ENCODE measurements around the gene WDR27.

WDR27 gene

DNA sequence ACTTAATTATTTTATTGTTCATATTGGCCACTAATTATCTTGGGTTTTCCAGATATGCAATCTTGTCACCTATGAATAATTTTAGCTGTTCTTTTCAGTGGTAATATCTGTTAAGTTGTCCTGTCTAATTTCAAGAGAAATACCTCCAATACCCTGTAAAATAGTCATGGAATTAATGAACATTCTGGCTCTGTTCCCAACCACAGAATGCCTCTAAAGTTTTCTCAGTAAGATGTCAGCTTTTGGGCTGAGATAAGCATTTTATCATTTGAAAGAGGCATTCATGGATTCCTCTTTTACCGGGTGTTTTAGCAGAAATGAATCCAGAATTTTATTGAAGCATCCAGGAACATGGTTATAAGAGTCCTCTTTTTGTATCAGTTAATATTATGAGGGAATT, 109.3 kb downstream of the WDR27 start:
- DNase-seq (ENCODE audit: low spot score), result no peak

DNA sequence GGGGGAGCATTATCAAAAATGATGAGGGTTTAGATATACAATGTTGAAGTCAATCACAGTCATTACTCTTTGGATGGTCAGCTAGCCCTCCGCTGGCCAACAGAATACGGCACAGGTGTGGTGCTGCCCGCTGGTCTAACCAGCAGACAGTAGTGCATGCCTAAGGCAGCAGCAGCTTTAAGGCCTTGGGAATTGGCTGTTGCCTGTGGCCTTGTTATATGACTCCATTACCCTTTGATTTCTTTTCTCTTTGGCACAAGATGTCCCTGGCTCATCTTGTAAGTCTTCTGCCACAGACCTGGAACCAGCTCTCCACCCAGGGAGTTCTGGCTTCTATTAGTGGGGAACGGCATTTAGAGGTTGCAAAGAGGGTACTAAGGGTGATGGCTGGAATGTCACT, 110.2 kb downstream of the WDR27 start:
- DNase-seq (ENCODE audit: low spot score), result no peak

DNA sequence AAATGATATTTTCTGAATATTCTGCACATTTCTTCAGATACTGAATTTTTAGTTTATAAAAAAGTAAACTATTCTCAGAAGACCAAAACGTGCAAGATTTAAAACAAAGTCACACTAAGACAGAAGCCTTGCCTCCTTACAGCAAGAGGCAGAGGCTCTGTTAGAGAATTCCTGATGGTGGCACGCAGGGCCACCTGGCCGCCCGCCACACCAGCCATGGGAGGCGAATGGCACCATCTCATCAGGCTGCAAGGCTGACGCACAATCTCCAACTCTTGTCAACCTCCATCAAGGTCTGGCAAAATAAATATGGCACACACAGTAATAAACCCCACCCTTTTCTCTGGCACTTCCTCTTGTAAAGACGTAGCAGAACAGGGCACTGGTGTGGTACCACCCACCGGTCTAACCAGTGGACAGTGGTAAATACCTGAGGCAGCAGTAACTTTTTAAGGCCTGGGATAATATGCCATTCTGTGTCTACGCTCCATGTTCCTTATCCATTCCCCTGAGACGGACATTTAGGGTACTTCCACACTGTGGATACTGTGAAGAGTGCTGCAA, 111.4 kb downstream of the WDR27 start:
- no peak for DNase-seq (ENCODE audit: low spot score)

DNA sequence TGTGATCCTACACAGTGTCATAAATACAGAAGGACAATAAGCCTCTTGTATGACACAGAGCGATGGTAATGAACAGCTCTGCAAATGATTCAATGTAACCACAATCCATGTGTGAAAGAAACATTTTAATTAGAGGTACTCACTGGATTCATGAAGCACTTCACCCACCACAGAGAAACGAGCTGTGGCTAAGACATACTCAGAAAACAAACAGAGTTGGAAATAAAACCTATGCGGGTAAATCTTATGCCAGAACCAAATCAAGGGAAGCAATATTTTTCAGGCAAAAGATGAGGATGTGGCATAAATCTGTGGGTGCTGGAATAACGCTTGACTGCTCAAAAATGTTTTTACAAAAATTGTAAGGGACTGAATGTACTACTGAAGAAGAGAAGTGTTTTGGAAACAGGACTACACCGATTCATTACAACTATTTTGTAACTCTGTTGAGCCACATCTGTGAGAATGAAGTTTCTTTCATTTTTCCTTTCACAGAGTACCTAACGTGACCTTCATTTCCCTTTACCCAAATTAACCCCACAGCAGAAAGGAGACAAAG, 112.1 kb downstream of the WDR27 start:
- DNase-seq (ENCODE audit: low spot score), result no peak

DNA sequence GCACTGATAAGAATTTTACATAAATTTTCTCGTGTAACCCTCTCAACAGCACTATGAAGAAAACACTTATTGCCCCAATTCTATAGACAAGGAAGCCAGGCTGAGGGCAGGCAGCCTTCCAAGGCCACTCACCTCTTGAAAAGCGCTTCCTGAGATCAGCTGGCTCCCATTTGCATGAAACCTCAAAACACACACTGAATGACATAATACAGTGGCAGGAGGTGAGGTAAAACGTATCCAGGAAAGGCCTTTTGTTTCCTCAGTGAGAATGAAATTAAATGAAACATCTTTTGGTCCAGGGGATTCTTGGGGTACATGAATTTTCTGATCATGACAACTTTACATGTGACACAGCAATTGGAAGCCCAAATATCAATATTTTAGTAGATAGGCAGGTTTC, 112.5 kb downstream of the WDR27 start:
- no peak for DNase-seq (ENCODE audit: low spot score)

DNA sequence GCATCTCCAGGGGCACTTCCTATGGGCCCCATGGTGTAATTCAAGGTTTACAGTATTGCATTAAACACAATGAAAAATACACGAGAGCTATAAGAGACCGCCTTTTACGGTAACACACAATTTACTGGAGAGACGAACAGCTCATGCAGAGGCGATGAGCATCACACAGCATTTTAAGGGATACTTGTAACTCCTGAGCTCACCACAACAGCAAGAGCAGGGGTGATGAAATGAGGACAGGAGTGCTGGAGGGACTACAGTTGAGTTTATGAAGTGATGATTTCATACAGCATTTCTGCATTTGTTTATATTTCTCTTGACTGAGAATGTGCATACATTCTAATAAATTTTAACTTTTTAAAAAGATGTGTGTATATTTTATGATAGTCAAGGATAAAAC, 113.9 kb downstream of the WDR27 start:
- no peak for DNase-seq (ENCODE audit: low spot score)

DNA sequence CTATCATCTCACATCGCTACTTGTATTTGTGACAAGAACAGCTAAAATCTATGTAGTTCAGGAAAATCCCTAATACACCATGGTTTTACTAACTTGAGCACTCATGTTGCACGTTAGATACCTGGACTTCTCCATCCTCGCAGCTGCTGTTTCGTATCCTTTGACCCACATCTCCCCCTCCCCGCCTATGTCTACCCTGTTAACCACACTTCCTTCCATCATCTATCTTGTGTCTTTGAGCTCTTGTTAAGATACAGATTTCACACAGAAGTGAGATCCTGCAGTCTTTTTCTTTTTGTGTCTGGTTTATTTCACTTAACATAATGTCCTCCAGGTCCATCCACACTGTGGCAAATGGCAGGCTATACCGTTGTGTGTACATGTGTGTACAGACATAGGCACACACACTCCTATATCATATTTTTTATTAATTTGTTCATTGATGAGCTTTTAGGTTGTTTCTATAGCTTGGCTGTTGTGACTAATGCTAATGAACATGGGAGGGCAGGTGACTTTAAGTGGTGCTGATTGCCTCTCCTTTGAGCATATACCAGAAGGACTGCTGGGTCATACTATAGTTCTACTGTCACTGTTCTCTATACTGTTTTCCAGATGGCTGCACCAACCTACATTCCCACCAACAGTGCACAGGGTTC, 117.8 kb downstream of the WDR27 start:
- DNase-seq (ENCODE audit: low spot score), result no peak

DNA sequence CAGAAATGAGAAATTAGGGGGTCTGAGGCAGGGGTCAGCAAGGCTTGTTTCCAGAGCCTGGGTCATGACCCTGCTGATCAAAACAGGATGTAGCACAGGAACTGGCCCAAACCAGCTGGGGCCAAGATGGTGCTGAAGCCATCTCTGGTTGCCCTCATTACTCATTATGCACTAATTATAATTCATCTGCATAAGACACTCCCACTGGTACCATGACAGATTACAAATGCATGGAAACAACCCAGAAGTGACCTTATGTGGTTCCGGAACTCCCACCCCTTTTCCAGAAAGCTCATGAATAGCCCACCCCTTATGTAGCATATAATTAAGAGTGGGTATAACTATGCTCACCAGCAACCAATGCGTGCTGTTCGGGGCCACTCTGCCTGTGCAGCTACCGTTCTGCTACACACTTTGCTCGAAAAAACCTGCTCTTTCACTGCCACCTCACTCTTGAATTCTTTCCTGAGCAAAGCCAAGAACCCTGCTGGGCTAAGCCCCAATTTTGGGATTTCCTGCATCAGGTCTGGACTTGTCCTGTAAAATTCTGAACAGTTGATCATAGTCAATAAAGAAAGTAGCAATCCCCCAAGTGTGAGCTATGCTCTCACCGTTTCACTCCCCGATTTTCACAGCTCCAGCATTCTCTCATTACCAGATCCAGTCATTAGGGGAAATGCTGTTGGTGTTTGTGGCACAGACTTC, 122.3 kb downstream of the WDR27 start:
- no peak for DNase-seq (ENCODE audit: low spot score)

DNA sequence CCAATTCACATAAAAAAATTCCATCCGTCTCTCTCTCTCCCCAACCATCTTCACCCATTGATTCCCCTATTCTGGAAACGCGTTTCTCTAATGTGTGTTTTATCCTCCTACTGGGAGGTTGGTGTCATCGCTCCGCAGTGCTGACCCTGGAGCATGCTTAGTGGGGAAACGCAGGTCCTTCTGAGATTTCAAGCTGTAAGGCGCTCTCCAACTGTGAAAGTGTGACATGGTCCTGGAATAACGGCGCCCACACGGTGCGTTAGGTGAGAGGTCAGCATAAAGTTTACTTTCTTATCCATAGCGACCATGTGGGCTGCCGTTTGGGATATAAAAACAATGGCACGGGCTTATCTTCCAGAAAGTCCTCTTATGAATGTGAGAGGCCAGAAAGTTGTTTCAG, 123.9 kb downstream of the WDR27 start:
- DNase-seq (ENCODE audit: low spot score), result no peak

DNA sequence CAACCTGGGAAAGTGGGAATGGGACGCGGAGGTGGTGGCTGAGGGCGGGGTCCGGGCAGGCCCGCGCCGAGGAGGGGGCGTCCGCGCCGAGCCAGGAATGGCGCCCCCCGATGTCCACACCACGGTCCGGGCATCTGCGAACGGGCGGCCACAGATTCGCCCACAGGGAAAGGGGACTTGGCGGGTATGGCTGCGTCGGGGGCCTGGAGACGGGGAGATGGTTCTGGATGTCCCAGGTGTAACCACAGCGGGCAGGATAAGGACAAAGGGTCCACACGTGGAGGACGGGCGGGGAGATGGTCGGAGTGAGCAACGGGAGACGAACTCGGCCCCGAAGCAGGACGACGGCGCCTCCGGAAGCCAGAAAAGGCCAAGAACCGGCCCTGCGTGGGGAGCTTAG, 124.6 kb downstream of the WDR27 start:
- no peak for DNase-seq (ENCODE audit: low spot score)

DNA sequence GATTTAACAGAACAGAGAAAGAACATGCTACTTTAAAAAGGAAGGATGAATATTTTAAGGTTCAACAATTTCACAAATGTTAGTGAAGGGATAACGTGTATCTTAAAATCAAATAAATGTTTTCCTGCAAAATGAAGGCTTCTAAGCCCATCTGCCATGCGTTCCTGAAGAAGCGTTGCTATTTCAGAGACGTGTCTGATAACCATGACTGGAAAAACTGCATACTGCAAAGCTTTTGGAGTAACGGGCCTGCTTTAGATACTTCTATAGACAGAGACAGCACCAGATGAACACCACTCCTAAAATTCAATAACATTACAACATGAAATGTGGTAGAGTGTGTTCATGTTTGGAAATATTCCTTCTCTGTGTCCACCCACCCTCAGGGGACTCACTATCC, 126.0 kb downstream of the WDR27 start:
- no peak for DNase-seq (ENCODE audit: low spot score)

DNA sequence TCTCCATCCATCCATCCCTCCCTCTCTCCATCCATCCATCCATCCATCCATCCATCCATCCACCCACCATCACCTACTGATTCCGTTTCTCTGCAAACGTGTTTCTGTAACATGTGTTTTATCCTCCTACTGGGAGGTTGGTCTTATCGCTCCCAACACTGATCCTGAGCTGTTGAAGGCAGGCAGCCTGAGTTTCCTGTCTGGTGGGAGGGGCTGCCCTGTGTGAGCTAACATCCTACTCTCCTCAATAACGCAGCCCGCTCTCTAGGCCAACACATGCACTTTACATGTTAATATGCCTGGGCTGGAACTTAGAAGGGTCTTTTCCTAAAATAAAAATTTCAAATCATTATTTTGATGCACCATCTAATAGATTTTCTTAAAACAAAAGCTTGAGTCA, 126.5 kb downstream of the WDR27 start:
- DNase-seq (ENCODE audit: low spot score), result no peak

DNA sequence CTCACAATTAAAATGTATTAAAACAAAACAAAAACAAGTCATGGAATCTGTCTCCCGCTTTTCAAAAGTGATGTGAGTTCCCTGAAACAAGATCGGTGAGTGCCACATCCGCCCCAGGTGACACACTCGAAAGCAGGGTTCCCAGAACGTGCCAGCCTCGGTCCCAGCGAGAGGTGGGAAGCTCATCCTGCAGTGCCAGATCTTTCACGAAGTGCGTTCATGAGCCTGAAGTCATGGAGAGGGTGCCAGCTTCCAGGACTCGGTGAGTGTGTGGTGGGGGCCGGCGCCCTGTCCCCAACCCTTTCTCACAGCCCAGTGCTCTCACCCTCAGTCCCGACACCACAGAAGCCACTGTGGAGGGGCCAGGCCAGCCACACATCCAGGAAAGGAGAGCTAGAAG, 127.4 kb downstream of the WDR27 start:
- no peak for DNase-seq (ENCODE audit: low spot score)

DNA sequence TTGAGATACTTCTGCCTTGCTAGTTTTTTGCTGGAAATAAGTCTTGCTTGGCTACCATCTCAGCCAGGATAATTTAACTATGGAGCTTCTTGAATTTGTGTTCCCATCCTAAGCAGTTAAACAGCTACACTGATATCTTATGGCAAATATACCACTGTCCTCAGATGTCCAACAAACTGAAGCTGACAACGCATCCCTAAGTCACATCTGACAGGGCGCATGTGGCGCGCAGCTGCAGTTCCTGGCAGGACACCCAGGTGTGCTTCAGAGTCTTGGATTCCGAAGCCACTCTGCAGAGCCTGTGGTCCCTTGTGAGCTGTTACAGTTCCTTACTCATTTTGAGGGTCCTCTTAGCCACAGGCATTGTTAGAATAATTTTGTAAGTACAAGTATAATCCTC, 127.9 kb downstream of the WDR27 start:
- no peak for DNase-seq (ENCODE audit: low spot score)

DNA sequence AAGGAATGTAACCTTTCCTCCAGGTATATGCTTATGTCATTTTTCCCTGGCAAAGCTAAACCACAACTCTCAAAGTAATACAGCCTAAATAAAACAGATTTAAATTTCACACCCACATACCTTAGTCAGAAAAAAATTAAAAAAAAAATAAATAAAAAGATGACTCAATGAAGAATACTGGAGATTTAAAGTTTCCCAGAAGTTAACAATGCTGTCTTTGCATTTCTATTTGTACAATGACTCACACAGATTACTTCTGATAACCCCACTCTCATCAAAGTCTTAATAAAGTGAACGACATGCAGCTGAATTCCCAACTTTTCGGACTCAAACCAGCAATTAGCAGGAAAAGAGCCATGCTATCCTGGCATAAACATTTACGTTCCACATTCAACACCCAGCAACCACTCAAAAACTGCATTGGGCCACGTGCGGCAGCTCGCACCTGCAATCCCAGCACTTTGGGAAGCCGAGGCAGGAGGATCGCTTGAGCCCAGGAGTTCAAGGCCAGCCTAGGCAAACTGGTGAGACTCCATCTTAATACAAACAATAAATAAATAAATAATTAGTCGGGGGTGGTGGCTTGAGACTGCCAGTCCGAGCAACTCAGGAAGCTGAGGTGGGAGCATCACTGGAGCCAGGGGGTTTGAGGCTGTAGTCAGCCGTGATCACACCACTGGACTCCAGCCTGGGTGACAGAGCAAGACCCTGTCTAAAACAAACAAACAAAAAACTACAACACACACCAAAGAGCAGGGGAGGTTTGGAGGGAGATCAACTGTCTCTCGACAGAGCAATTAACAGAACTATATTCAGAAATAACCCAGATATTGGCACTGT, 130.5 kb downstream of the WDR27 start:
- DNase-seq (ENCODE audit: low spot score), result no peak

DNA sequence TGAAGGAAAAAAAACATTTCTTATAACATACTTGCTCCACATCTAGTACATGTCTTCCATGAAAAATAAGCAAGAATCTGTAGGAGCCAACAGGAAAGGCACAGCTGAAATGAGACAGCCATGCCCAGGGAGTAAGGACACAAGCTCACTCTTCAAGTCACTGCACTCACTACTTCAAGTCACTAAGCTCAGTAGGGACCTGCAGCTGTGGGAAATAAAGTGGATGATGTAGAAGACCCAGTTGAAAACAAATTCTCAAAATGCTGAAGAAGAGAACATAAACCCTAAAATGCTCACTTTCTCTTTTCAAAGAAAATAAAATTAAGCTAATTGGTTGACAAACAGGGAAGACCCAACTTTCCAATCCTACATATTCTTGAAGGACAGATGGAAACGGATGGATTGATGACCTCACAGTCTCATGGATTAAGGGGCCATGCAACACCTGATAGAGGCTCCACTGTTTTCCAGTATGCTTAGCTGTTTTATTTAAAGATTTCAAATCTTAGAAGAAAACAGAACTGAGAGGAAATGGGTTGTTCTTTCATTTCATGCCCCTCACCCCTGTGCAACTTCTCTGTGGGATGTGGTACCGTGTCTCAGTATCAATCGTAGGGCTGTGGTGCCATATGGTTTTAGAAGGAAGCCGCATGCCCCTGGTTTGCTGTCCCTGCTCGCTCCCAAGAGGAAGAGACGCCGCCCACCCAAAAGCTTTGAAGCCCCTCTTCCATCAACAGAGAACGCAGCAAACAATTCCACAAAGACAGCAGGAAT, 133.3 kb downstream of the WDR27 start:
- DNase-seq (ENCODE audit: low spot score), result no peak

DNA sequence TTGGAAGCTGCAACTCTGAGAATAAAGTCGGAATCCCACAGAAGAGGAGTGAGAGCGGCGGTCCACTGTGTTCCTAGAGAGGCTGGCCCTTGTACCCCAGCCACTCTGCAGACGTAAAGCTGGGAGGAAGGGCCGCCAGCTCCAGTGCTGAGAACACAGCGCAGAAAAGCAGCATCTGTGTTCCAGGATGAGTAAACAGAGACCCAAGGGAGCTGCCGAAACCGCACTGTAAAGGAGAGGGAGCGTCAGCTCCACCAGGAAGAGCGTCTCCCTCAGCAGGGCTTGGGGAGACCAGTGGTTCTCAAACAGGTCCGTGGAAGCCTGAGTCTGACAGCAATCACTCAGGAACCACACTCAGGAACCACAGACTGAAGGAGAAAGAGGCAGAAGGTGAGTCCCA, 134.0 kb downstream of the WDR27 start:
- DNase-seq (ENCODE audit: low spot score), result no peak

DNA sequence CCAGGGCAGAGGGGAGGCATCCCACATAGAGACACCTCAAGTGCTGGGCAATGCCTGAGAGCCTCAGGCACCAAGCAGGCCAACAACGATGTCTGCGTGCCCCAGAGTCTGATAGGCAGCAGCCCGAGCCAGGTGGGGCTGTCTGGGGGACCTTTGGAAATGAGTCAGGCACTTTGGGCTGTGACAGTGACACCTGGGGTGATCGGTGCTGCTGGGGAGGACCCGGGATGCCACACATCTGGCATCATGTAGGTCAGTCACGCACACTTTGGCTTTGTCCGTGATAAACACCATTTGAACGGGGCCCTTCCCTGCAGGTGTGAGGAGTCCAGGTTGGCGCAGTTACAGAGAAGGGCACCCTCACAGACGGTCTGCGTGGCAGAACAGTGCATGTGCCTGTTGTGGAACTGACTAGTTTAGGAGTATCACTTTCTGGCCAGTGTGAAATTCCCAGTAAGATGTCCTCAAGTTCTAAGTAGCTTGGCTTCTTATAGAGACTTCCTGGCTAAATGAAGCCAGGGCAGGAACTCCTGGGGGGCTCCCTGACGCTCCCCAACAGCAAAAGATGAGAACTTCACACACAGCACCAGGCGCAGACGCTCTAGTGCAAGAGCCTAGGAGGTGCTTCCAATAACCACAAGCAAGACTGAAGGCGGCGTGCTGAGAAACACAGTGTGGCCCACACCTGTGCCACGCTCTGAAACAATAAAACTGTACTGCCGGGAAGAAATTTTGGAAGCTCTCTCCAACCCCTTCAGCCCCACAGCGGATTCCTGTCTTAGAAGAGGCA, 134.7 kb downstream of the WDR27 start:
- DNase-seq (ENCODE audit: low spot score), result no peak

DNA sequence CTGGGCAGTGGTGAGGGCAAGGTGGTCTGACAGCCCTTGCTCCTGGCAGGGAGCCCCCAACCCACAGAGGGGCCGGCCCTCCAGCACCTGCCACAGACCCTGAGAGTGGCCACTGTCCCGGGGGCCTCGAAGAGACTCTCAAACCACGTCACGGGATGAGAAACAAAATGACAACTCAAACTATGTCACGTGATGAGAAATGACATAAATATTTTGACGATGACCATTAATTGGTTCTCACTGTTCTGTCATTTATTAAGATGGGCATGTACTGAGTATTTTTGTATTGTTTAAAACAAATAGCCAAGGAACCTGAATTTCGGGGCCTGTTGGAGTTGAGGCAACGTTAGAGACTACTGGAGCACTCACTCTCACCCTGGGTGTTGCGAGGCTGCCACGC, 135.5 kb downstream of the WDR27 start:
- DNase-seq (ENCODE audit: low spot score), result no peak

DNA sequence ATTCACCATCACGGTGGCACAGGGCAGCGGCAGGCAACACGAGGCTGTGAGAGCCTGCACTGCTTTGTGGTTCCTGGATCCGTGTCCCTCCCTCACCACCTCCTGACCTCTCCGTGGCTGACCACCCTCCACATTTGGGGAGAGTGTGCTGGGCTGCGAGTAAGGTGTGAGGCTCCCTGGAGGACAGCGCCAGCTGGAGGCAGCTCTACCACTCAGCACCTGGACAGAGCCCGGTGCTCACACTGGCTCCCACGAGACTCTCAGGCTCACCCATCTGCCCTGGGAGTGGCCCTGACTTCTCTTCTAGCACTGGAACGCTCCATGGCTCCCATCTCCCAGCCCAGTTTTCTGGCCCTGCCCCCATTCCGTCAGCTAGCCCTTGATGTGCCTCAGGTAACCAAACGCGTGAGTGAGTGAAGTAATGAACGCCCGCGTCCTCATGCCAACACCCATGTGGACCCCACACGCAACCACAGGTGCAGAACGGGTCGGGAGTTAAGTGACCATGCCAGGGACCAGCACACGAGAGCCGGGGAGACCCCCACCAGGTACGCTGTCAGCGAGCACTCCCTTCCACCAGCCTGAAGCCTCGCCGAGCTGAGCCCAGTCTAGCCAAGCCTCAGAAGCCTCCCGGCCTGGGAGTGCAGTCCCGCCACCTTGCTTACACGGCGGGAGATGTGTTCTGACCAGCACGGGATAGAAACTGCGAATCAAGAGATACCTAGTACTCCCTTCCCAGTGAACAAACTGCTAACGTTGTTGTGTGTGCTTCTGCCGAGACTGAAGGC, 137.2 kb downstream of the WDR27 start:
- no peak for DNase-seq (ENCODE audit: low spot score)
